ENCODE data around the gene KCNIP1.

DNA sequence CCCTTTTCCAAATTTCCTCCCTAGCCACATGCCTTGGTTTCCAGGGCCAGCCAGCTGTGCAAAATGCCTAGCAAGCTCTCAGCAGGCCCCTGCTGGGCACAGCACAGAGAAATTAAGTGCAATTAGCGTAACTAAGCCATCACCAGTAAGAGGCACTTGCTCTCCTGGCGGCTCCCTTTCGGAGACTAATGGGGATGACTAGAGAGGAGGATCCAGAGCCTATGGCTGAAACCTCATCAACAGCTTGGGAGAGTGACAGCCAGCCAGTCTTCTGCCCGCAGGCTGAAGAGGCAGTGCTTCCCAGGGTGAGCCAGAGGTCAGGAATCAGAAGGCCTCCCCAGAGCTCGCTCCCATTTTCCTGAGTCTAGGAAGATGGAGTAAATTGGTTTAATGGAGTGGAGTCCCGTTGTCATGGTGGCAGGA, 108.4 kb downstream of the KCNIP1 start:
- TF ChIP-seq CTCF (IDR thresholded peaks at IDR 0.05; ENCODE audit: poor library complexity): no peak
- no peak for TF ChIP-seq EZH2 (IDR thresholded peaks at IDR 0.05; ENCODE audit: borderline replicate concordance)

All from hepatocyte (in vitro differentiated cells).